Chondrocyte (in vitro differentiated cells): ENCODE data around the gene SORBS1. TPM values are rescaled to one million over a fixed set of nuclear protein-coding genes. Genes with fewer than 3 reads are reported as not detected.

Experiments used
- DNase-seq: peaks from one replicate; pipeline ENCODE4 v3.0.0; 2021; ENCODE audit warnings: mixed read lengths, low spot score
- H3K27ac Mint-ChIP-seq: one replicate; pipeline ENCODE4 v1.8.0; 2021; ENCODE audit warnings: mild to moderate bottlenecking, moderate library complexity, mixed read lengths; ENCODE audit not compliant: unreplicated experiment
- H3K27me3 Mint-ChIP-seq: 2 replicates; pipeline ENCODE4 v1.8.0; 2021; ENCODE audit warnings: low read depth, mixed read lengths
- H3K36me3 Mint-ChIP-seq: 2 replicates; pipeline ENCODE4 v1.8.0; 2021; ENCODE audit warnings: low read depth, mixed read lengths
- H3K4me1 Mint-ChIP-seq: 2 replicates; pipeline ENCODE4 v1.8.0; 2021; ENCODE audit warnings: low read depth, mild to moderate bottlenecking, mixed read lengths
- H3K4me3 Mint-ChIP-seq: one replicate; pipeline ENCODE4 v1.8.0; 2021; ENCODE audit warnings: mild to moderate bottlenecking, moderate library complexity, mixed read lengths; ENCODE audit not compliant: unreplicated experiment
- H3K9me3 Mint-ChIP-seq: 2 replicates; pipeline ENCODE4 v1.8.0; 2021; ENCODE audit warnings: low read depth, mixed read lengths
- CTCF ChIP-seq: fragments of 200-600 bp; sonication (generic); IDR thresholded peaks from 2 replicates; pipeline ENCODE4 v1.5.0; 2021; ENCODE audit warnings: antibody characterized with exemption, mild to moderate bottlenecking, moderate library complexity
- total RNA-seq: library from RNA; stranded (reverse); gene quantifications from 3 replicates; pipeline ENCODE4 v1.2.1, GENCODE V29; 2021

SORBS1 gene
- total RNA-seq, 1 donor from 2014 or later, result 5.0 TPM

- DNase-seq, result no peak
- no peak for TF ChIP-seq CTCF
- Mint-ChIP-seq H3K27ac (no peak overlapping the region), H3K4me3 (no peak overlapping the region), H3K36me3 (no peaks in the 10 kb centered on the region), H3K27me3 (no peaks in the 10 kb centered on the region), H3K4me1 (peaks cover 9% of the 10 kb centered on the region), H3K9me3 (no peaks in the 10 kb centered on the region)
Measured at GRCh38 chr10:95346715-95347401, 214.3 kb downstream of the SORBS1 start.

GRCh38 chr10:95343573-95343972, 217.6 kb downstream of the SORBS1 start:
- no peaks in the 10 kb centered on the region for H3K9me3 Mint-ChIP-seq
- no peaks in the 10 kb centered on the region for H3K36me3 Mint-ChIP-seq
- H3K27me3 Mint-ChIP-seq, result no peaks in the 10 kb centered on the region
- peaks cover 14% of the 10 kb centered on the region for H3K4me1 Mint-ChIP-seq
- H3K4me3 Mint-ChIP-seq, result no peak overlapping the region
- TF ChIP-seq CTCF, result no peak
- no peak overlapping the region for H3K27ac Mint-ChIP-seq
- DNase-seq, result no peak

- H3K27me3 Mint-ChIP-seq, result no peaks in the 10 kb centered on the region
- H3K4me3 Mint-ChIP-seq, result no peak overlapping the region
- H3K36me3 Mint-ChIP-seq, result no peaks in the 10 kb centered on the region
- TF ChIP-seq CTCF, result no peak
- H3K27ac Mint-ChIP-seq, result no peak overlapping the region
- no peak for DNase-seq
- H3K9me3 Mint-ChIP-seq, result no peaks in the 10 kb centered on the region
- H3K4me1 Mint-ChIP-seq, result peaks cover 9% of the 10 kb centered on the region
Measured at GRCh38 chr10:95341716-95342130, 219.4 kb downstream of the SORBS1 start.

GRCh38 chr10:95339863-95340262, 221.3 kb downstream of the SORBS1 start:
- H3K4me1 Mint-ChIP-seq, result peaks cover 10% of the 10 kb centered on the region
- no peaks in the 10 kb centered on the region for H3K27me3 Mint-ChIP-seq
- TF ChIP-seq CTCF, result no peak
- no peak overlapping the region for H3K4me3 Mint-ChIP-seq
- DNase-seq, result no peak
- no peak overlapping the region for H3K27ac Mint-ChIP-seq
- no peaks in the 10 kb centered on the region for H3K9me3 Mint-ChIP-seq
- H3K36me3 Mint-ChIP-seq, result no peaks in the 10 kb centered on the region

- Mint-ChIP-seq H3K27me3 (no peaks in the 10 kb centered on the region), H3K9me3 (no peaks in the 10 kb centered on the region), H3K4me1 (peaks cover 20% of the 10 kb centered on the region), H3K36me3 (no peaks in the 10 kb centered on the region), H3K27ac (no peak overlapping the region), H3K4me3 (no peak overlapping the region)
- TF ChIP-seq CTCF, result no peak
- DNase-seq, result no peak
Measured at GRCh38 chr10:95337423-95338160, 223.6 kb downstream of the SORBS1 start.
